Fibroblast of lung (primary cell): ENCODE results near the gene ABCF3.

ENCODE experiments used
- CTCF ChIP-seq, 2 donors: IDR thresholded peaks in 1 of 2; conservative IDR thresholded peaks in 1 of 2; 1 replicate in 1 of 2; 2 replicates in 1 of 2; pipeline ENCODE4 v1.5.1; 2011 to 2012; ENCODE audit warnings: low read length in 2 of 2, control low read depth in 1 of 2, inconsistent platforms in 1 of 2, low read depth in 1 of 2, mild to moderate bottlenecking in 1 of 2
- EZH2 ChIP-seq: IDR thresholded peaks from 2 replicates; pipeline ENCODE4 v1.5.1; 2012; ENCODE audit warnings: low read length, control low read depth, mild to moderate bottlenecking; ENCODE audit errors: missing control alignments

DNA sequence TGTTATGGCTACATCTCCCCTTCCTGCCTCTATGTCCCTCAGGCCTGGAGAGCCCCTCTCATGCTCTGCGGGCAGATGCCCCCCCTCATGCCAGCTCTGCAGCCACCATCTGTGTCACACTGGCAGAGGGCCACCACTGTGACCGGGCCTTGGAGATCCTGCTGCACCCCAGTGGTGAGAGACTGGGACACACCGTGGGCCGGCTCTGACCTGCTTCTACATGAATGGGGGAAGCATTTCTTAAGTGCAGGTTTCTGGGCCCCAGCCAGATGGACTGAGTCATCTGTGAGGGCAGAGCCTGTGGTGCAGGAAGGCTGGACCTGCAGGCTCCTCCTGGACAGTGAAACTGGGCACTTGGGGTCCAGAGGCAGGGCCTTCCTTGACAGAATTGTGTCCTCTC is 48.2 kb downstream of the ABCF3 start:
- no peak for TF ChIP-seq CTCF (conservative IDR thresholded peaks at IDR 0.05 in 1 of 2, IDR thresholded peaks at IDR 0.05 in 1 of 2; ENCODE audit: low read depth in 1 of 2, low read length in 2 of 2)
- TF ChIP-seq EZH2, result no peak
